NCI-H1417 (cell line): ENCODE data around the gene ARRDC2.
"Not testable (repeated sequence)": the region's sequence is repeated elsewhere in the genome, so short reads cannot be mapped to it uniquely, and the experiment has no call there.

Experiments used
- DNase-seq, 3 experiments: peaks; one replicate each; lab custom pipeline; 2025; lab: John Stamatoyannopoulos, UW

ARRDC2 gene

DNA sequence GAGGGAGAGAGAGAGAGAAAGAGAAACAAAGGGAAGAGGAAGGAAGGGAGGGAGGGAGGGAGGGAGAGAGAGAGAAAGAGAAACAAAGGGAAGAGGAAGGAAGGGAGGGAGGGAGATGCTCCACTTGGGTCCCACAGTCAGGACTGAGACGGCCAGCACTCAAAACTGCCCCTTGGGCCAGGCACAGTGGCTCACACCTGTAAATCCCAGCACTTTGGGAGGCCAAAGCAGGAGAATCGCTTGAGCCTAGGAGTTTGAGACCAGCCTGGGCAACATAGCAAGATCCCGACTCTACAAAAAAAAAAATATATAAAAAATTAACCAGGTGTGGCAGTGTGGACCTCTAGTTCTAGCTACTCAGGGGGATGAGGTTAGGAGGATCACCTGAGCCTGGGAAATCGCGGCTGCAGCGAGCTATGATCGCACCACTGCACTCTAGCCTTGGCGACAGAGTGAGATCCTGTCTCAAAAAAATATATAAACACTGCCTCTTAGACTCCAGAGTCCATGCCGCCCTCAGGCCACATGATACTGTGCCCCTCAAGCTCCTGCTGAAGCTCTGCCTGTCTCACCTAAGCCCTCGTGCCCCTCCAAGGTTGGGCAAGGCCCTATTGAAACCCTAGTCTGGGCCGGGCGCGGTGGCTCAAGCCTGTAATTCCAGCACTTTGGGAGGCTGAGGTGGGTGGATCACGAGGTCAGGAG, 8.4 kb downstream of the ARRDC2 start:
- no peak for DNase-seq

DNA sequence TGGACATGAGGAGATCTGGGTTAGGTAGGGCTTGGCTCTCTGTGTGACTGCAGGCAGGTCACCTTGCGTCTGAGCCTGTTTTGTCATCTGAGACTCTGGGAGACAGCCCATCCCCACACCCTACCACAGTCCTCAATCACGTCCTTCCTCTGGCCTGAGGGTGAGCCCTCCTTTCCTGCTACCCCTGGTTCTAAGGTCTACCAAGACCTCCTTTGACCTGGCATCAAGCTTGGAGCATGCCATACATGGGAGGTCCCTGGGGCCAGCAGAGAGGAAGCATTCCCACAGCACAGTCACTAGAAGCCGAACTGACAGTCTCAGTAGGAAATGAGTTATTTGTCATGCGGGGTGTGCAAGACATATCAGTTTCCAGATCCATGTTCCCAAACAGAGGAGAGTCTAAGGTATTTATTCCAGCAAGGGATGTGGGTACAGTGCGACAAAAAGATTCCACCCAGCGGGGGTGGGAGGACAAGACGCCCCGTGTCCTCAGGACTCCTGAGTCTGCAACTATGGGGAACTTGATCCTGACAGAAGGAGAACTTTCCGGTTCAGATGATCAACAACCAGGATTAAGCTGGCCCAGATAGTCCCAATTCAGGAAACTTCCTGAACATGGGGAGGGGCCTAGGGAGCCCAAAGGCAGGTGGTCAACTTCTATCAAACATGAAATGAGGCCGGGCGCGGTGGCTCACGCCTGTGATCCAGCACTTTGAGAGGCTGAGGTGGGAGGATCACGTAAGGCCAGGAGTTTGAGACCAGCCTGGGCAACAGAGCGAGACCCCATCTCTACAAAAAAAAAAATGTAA, 9.5 kb downstream of the ARRDC2 start:
- no peak for DNase-seq

DNA sequence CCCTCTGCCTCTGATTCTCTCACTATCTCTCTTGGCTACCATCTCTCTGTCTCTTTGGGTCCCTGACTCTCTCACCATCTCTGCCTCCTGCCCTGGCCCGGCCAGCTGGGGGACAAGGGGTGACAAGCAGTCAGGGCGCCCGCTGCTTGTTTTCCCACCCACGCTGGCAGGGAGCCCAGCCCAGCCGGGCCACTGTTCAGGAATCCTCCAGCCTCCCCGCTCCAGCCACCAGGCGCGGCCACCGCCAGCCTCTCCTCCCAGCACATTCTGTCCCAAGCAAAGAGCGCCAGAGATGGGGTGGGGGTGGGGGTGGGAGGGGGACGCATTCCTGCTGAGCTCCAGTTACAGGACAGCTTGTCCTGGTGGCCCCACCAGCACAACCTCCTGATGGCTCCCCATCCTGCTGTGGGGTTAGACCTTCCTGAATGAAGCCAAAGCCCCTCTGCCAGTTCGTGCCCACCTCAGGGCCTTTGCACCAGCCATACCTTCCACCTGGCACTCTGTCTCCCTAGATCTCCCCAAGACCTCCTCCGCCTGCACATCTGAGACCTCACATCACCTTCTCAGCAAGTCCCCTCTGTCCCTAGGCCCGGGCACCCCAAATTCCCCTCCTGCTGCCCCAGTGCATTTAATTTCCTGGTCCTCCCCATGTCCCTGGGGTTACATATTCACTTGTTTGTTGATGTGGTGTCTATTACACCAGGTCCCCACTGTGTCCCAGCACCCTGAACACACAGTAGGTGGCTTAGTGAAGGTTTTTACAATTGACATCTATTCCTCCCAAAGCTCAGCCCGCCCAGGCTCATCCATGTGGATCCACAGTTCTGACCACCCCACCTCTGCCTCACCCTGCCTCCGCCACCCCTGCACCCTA, 12.5 kb downstream of the ARRDC2 start:
- no peak for DNase-seq

DNA sequence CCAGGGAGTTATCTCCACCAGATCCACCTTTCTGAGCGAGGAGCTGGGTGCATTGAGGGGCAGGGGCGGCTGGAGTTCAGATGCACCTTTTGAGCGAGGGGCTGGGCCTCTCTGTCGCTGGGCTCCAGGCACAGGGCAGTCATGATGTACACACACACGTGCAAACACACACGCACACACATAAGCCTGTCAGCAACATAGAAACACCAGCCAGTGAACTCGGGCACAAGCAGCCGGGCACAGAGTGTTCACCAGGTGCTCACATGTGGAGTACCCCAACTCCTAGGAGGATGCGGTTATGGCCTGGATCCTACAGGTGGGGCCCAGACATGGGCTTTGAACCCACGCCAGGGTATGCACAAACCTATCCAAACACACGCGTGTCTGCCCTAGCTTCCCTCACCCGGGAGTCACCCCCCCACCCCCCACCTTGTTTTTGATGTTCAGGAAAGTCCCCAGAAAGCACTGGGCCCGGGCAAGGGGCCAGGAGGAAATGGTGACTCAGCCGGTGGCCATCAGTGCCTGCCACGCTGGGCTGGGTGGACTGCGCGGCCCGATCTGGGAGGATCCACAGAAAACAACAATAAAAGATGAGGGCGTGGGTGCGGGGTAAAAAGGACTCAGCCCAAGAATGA, 13.3 kb downstream of the ARRDC2 start:
- DNase-seq = no peak

DNA sequence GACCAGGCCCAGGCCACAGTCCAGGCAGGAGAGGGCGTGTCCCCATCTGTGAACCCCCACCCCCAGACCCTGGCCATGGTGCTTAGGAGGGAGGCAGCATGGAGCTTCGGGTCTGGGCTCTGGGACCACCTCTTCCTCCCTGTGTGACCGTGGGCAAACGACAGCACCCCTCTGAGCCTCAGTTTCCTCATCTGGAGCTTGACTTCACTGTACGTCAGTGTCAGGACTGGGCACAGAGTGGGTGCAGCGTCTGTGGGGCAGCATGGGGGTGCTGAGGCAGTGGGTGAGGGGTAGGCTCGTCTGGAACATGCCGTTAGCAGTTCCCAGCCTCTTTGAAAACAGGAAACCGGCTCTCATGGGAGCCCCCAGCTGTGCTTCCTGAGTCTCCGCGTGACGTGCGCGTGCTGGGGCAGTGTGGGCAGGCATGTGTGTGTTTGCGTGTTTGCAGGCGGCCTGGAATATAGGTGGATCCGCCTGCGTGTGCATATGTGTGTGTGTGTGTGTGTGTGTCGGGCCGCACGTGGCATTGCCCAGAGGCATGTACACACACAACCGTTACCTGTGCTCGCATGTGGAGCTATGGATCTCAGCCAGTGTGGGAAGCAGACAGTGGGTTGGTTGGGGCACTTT, 15.8 kb downstream of the ARRDC2 start:
- DNase-seq = peak in 2 of 3 experiments; percentile 33 to 43

DNA sequence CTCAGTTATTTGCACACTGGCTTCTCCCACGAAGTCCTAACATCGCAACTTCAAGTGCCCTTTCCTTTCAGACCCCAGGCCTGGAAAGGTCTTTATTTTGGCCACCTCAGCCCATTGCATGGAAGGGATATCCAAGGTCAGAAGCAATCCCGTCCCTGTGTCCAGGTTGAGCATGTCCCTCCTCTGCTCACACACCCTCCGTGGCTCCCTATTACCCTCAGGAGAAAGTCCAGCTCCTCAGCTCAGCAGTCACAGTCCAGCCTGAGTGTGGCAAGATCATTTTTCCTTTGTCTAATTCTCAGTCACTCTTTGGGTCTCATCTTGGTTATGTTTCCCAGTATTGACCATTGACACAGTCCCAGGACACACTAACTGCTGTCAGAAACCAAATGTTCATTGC, 19.2 kb downstream of the ARRDC2 start:
- no peak for DNase-seq

DNA sequence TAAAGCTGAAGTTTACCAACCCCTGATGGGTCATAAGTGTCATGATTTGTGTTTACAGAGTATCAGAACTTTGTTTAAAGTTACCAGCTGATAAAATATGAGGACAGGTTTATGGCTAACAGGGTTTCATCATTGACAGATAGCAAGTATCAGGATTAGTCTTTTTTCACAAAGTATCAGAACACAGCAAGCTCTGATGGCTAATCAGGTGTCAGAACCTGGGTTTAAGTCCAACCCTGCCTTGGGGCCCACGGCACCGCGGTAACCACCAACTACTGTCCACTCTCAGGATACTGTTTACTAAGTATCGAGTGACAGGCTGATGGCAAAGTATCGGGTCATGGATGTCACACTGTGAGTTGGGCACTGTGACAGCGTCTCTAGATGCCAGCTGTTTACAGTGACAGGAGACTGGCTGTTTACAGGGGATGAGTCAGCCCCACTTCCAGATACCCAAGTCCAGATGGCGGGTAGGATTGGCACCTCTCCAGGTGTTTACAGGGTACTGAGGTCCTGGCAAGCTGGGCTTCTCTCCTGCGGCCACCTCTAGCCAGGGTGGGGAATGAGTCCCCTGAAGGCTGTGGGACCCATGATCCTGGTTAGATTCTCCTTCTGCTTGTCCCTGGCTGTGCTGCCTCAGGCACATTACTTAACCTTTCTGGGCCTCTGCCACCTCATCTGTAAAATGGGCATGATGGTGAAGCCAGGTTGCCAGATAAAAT, 21.8 kb downstream of the ARRDC2 start:
- peak in 2 of 3 experiments; percentile 33 to 79 for DNase-seq

DNA sequence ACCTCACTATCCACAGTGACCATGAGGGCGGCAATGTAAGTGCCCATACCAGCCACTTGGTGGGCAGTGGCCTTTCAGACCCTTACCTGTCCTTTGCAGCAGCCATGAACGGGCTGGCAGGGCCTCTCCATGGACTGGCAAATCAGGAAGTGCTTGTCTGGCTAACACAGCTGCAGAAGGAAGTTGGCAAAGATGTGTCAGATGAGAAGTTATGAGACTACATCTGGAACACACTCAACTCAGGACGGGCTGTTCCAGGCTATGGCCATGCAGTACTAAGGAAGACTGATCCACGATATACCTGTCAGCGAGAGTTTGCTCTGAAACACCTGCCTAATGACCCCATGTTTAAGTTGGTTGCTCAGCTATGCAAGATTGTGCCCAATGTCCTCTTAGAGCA, 23.4 kb downstream of the ARRDC2 start:
- not testable (repeated sequence) for DNase-seq

DNA sequence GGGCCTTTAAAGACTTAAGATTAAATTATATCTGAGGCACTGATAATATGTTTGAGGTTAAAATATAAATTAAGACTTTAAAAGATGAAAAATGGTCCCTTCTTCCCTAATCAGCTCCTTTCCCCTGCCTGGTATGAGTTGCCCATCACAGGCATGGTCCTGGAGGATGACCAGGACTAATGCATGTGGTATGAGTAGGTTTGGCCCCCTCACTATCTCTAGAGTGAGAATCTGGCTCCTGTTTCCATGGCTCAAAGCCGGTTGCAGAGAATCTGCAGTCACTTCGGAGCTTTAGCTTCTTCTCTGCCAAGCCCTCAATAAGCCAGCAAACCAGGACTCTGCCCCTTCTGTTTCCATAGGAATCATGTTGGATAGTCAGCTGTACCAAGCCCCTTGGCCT, 24.1 kb downstream of the ARRDC2 start:
- not testable (repeated sequence) for DNase-seq

DNA sequence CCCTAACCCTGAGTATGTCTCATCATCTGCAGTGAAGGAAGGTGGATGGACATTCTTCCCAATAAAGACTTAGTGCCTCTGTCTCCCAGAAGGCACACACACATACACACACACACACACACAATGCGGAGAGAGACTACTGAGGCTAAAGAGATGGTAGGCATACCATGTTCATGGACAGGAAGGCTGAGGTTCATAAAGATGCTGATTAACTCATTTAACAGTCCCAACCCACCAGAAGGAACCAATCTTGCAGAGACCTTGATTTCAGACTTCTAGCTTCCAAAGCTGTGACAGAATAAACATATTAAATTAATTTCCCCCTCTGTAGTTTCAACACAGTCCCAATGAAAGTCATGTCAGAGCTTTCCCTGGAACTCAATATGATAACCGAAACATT, 33.1 kb downstream of the ARRDC2 start:
- DNase-seq = no peak

DNA sequence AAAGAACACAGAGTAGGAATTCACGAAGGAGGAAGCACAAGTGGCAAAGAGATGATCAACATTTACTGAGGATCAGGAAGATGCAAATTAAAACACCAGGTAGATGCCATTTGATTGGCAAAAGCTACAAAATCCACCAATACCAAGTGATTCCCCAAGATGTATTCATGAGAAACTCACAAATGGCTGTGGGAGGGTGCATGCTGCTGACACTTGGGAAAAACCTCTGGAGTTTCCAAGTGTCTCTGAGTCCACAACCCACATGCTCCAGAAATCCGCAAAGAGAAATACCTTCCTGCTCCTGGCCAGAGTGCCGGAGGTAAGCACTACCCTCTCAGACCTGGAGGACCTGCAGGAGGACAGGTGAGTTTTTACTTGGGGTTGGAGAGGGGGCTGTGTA, 35.7 kb downstream of the ARRDC2 start:
- no peak for DNase-seq

DNA sequence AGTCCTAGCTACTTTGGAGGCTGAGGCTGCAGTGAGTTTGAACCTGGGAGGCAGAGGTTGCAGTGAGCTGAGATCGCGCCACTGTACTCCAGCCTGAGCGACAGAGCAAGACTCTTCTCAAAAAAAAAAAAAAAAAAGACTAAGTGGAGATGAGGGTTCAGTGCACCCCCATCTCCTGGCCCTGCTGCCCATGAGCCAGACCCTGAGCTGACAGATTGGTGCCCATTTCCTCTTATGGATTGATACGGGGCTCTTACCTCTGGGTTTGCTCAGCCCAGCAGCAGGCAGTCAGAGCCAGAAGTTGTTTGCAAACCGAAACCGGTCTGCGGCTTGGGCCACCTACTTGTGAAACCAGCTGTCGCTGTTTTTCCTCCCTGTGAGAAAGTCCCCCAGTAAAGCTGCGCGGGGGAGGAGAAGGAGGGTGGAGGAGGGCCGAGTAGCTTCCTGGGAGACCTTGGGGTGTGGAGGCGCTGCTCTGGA, 36.9 kb downstream of the ARRDC2 start:
- DNase-seq = peak; percentile 40 to 61 (median 44)

DNA sequence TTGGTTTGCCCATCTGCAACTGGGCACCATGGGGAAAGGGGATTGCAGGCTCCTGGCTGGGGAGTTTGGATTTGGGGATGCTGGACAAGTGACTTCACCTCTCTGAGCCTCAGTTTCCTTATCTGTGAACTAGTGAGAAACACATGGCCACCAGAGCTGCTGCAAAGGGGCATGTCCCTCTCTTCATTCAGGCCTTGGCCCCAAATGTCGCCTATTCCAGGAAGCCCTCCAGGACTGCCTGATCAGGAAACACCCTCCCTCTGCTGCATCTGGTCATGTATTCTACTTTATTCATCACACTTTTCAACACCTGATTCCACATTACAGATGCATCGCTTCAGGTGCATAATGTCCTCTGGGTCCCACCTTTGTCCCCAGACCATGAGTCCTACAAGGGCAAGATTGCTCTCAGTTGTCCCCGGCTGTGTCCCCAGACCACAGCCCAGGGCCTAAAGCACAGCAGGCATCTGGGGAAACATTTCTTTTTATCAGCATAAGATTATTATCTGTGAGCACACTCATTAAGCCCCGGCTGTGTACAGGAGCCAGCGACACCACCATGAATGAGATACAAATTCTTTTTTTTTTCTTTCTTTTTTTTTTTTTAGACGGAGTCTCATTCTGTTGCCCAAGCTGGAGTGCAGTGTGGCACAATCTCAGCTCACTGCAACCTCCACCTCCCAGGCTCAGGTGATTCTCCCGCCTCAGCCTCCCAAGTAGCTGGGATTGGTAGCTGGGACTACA, 37.5 kb downstream of the ARRDC2 start:
- no peak for DNase-seq

DNA sequence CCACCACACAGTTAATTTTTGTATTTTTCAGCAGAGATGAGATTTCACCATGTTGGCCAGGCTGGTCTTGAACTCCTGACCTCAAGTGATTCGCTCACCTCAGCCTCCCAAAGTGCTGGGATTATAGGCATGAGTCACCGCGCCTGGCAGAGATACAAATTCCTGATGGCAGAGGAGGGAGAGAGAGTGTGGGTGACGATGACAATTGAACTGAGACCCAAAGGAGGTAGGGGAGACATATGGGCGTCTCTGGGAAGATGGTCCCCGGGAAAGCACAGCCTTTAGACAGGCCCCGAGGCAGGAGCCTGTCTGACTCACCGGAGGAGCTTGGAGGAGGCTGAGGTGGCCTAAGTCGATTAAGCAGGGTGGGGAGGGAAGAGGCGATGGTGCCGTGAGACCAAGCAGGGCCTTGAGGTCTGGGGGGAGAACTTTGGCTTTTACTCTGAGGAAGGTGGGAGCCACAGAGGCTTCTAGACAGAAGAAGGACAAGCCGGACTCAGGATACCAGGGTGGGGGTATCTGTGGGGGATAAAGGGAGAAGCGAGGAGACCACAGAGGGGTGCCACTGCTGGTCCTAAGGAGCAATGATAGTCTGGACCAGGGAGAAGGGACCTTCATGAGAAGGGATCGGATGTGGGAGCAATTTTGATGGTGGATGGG, 38.2 kb downstream of the ARRDC2 start:
- DNase-seq = no peak

DNA sequence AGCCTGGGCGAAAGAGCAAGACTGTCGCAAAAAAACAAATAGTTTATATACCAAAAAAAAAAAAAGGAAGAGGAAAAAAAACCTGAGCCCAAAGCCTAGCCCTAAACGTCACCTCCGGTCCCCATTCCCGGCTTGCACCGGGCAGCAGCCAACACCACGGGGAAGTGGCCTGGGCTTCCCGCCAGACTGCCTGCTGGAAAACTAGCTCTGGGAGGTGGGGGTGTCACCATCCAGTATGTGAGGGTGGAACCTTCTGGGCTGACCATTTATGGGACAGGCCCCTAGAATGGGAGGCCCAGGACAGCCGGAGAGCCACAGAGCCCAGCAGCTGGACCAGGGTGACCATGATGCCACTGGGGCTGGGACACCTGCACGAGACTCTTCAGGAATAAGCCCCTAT, 41.4 kb downstream of the ARRDC2 start:
- DNase-seq = no peak

DNA sequence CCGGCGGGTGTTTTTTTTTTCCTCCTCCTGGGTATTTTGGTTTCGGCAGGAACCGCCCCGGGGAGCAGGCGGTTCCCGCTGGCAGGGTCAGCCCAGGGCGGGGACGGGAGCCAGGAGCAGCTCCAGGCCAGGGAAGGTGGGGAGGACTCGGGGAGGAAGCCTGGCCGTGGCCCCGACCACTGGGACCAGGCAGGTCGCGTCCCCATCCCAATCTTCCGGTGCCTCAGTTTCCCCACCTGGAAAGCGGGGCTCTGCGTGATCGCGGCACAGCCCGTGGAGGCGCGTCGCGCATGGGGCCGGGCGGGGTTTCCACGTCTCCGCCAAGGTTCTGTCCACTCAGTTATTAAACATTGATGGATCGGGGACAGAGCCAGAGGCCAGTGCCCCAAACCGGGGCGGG, 43.9 kb downstream of the ARRDC2 start:
- no peak for DNase-seq

DNA sequence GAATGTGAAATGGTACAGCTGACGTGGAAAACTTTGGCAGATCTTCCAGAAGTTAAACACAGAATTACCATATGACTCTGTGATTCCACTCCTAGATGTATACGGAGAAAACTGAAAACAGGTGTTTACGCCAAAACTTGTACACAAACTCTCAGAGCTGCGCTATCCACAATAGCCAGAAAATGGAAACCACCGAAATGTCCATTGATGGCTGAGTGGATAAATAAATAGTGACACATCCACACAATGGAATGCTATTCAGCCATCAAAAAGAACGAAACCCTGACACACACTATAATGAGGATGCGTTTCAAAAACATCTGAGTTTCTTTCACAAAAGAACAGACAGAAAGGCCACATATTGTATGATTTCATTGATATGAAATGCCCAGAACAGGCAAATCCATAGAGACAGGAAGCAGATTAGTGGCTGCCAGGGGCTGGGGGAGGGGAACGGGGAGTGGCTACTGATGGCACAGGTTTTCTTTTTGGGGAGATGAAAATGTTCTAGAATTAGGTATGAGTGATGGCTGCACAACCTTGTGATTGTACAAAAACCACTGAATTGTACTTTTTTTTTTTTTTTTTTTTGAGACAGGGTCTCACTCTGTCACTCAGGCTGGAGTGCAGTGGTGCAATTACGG, 45.7 kb downstream of the ARRDC2 start:
- no peak for DNase-seq

DNA sequence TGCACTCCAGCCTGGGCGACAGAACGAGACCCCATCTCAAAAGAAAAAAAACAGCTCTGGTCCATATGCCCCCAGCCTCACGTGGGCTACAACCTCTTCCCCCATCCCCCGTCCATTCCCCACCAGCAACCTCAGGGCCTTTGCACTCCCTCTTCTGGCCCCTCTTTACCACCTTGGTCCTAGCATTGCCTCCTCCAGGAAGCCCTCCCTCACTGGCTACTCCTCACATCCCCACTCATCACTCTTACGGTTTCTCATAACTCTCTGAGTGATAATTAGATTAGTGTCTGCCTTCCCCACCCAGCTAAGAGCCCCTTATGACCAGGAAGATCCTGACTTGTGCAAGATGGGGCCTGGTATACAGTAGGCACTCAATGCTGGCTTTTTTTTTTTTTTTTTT, 48.0 kb downstream of the ARRDC2 start:
- no peak for DNase-seq

DNA sequence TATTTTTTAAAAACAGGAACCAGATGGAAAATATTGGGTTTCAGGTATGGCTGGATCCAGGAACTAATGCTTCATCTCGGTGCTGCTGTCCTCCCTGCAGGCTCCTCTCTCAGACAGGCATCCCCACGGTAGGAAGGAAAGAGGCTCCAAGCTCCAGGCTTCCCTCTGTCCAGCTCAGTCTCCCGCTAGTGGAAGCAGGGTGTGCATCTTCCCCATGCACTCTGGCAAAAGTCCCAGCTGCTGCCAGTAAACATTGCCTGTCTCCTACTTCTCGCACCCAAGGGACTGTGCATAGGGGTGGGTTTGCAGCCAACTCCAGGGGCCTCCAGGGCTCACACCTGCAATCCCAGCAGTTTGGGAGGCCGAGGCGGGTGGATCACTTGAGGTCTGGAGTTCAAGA, 49.6 kb downstream of the ARRDC2 start:
- DNase-seq = no peak
